Measurements from ENCODE around the gene DLK1.

Gene DLK1

DNA sequence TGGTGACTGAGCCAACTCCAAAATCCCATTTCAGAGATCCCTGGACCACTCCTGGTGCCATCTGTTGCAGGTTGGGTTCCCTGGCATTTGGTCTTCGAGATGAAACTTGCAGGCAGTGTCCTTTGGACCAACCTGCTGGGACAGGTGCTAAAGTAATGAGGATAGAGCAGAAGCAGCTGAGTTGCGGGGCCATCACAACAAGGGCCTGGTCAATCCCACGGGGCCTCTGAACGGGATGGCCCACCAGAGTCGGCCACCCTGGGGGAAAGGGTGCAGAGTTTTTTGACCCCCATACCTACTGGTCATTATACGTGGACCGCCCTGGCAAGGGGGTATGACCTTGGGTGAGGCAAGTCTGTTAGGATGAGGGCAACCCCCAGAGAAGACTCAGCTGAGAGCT, 39.3 kb downstream of the DLK1 start:
- no peak for DNase-seq

DNA sequence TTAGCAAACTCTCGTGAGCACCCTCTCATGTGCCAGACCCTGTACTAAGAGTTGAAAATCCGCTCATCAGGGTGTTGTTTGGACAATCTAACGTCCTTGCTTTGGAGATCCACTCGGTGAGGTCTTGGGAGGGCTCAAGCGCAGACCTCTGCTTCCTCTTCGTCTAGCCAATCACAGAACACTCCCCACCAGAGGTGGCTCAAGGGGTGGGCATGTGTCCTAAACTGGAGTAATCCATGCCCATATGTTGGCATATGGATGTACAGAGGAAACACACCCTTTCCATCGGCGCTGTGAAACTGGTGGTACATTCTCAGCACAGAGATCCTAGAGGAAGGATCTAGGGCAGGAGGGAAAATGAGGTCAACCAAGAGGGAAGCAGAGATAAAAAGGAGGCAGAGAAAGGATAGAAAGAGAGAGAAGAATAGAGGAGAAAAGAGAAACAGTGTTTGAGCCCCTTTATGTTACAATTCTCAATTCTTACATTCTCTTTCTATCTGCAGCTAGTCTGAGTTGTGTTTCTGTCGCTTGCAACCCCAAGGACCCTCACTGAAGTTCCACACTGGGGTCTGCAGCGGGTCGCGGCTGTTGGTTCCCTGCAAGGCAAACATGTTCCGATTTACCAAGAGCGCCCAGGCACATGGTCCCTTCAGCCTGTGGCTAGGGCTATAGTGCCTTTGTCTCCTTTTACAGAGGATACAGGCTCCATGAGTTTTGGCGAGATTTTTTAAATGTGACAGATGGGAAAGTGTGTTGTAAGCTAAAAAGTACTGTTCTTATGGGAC, 40.5 kb downstream of the DLK1 start:
- DNase-seq, result no peak

DNA sequence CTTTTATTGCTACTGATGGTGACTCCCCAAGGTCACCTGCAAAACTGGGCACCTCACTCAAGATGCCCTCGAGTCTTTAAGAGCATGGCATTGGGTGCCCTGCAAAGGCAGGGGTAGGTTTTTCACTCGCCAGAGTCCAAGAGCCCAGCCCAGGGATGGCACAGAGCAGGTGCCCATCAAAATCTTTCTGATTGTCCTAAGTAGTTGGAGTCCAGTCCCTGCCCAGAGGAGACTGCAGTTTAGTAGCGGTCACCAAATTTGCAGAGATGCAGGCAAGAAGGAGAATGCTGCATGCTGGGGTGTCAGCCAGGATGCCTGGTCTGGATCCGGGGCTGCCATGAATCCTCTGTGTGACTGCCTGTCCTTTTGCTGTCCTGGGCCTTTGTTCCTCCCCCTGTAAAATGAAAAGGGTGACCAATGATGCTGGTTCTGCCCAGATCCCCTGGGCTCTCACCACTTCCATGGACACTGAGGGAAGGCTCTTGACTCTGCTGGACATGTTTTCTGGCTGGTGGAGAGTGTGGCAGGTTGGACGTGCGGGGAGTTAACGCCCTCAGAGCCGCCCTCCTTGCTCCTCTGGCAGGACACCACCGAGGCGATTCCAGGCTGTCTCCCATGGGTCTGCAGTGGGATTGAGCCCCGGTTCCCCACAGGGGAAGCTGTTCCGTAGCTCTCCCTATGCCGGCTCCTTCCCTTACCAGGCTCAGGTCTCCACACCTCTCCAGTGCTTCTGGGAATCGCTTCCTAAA, 41.3 kb downstream of the DLK1 start:
- no peak for DNase-seq

DNA sequence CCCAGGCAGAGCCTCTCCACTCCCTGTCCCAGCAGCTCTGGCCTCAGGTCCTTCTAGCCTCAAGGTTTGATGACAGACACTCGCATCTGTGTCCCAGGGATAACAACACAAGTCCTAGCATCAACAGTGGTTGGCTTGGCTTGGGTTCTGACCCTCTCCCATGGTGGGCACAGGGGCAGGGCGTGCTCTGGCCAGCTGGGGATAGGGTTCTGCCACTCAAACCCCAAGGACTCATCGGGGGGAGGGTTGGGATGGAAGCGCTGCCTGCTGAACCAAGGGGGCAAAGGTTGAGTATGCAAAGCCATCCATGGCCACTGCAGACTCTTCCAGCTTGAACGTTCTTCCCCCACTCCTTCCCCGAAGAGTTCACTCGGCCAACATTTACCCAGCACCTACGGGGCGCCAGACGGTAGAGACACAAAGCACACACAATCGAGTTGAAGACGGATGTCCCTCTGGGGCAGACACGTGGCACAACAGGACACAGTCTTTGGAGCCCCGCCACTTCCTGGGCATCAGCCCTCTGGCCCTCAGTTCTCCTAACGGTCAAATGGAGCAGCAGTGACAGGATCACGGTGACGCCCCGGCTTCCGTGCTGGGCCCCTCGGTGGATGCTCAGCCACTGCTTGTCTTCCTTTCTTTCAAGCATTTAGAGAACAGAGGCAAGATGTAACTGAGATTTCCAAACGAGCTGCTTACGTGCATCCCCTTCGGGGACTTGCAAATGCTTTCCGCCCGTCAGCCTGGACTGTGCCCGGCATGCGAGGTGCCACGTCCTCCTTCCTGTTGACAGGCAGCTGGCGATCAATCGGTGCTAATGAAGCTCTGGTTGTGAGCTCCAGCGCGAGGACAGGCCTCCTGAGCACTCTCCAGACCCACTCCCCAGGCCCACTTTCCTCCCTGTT, 42.6 kb downstream of the DLK1 start:
- no peak for DNase-seq

DNA sequence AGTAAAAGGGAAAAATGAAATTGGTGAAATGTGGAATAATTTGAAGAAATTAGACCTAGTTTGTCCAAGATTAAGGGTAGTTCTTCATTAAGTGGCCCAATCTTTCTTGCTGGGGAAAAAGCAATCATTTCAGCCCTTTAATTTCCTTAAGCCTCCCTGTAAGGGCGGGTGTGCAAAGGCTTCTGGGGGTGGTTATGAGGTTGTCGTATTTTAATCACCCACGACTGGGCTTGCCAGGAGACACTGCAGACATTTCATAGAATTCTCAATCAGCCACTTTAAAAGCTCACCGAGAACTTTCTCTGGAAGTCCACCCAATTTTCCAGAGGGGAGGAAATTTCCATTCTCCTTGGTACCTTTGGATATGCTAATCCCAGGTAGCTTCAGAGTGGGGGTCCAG, 43.4 kb downstream of the DLK1 start:
- no peak for DNase-seq

DNA sequence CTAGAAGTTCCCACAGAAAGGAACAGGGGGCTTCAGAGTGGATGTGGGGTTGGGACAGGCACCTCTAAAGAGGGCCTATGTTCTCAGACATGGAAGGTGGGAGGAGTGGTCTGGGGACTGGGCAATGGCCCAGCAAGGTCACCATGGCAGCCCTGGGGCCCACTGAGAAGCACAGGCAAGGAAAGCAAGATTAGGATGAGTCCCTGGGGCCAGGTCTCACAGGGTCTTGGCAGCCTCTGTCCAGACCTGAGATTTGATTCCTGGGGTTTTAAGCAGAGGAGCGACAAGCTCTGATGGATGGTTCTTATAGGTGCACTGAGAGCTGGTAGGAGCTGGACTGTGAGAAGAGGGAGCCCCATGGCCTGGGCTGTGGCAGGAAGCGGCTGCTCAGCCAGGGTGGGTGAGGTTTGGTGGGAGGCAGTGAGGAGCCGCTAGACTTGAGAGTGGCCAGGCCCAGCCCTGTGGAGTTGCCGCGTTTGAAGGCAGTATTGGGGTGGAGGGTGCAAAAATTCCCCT, 44.0 kb downstream of the DLK1 start:
- DNase-seq, result no peak

DNA sequence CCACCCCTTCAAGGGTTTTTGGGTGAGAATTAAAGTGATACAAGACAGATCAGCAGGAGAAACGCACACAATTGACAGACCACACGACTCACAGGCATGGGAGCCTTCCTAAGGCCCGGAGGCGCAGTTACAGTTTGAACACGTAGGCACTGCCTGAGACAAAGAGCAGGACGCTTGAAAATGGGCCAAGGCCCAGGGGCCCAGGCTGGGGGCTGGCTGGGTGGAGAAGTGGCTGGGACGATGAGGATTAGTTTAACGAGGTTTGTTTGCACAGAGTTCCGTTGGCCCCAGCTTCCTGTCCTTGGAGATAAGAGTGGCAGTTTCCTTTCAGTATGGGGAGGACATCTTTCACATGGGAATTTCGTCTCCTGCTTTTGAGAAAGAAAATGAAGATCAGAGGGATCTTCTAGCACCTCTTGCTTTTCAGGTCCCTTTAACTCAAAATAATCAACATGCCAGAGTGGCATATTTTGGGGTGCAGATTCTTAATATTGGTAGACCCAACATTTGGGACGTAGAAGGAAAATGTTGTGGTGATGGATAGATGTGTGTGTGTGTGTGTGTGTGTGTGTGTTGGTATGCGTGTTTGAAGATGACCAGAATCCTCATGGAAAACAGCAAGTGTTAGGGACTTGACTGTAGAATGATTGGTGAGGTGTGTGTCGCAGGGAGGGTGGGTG, 44.6 kb downstream of the DLK1 start:
- no peak for DNase-seq

DNA sequence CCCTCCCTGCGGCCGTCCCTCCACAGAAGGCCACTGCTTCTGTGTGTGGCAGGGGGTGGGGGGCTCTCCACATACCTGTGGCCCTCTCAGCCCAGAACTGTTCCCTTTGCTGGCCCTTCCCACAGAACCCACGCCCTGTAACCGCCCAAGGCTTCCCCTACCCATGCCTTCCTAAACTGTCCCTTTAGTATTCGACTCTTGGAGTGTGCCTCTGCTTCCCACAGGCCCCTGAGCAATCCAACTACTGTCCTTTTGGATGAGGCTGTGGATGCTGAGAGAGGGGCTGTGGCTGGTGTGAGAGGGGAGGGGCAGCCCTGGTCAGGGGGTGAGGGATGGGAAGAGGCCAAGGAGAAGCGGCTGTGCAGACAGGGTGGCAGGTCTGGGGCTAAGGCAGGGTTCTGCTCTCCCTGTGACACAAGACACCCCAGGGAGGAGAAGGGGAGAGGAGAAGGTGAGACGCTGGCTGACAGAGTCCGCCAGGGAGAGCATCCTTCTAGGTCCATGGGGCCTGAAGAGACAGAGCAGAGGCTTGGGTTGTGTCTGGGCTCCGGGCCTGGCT, 46.0 kb downstream of the DLK1 start:
- no peak for DNase-seq

DNA sequence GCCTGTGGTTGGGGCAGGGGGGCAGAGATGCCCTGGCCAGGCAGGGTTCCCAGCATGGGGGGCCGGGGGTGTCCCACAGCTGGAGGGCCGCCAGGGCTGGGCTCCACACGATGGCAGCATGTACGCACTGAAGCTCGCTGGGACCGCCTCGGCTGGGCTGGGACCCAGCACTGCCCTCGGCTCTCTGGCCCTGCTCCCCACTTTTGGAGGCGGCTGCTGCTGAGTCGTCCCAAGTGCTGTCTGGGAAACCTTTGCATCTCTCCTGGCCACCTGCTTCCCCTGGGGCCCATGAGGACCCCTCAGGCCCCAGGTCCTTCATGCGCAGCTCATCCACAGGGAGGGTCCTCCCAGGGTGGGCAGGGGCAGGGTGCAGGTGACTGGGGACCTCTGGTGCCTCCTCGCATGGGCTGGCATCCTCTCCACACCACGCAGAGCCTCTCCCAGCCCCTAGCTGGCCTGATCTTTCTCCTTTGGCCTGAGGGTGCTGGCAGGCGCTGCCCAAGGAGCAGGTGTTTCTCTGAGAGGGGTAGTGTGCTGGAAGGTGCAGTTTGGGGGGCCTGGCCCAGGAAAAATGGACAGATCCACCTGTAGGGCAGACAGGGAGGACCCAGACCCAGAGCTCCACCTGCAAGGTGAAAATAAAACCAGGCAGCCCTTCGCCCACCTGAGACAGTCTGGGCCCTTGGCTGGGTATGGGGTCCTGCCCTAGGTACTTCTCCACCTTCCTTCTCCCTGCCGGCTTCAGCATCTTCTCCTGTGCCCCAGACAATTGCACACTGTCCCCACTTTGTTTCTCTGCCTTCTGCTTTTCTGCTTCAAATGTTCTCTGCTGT, 46.9 kb downstream of the DLK1 start:
- DNase-seq, result no peak

DNA sequence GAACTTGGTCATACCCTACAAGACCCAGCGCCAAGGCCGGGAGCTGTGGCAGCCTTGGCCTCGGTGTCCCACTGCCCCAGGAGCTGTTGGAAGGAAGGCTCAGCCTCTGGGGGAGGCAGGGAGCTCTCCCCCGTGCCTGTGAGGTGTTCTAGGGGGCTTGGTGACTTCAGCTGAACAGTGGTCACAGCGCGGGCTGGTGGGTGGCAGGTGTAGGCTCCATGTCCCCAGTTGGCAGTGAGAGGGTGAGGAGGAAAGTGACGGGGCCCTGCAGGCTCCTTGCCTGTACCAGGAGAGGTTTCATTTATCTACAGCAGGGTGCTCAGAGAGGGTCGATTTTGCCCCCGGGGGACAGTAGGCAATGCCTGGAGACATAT, 47.5 kb downstream of the DLK1 start:
- DNase-seq, result no peak

DNA sequence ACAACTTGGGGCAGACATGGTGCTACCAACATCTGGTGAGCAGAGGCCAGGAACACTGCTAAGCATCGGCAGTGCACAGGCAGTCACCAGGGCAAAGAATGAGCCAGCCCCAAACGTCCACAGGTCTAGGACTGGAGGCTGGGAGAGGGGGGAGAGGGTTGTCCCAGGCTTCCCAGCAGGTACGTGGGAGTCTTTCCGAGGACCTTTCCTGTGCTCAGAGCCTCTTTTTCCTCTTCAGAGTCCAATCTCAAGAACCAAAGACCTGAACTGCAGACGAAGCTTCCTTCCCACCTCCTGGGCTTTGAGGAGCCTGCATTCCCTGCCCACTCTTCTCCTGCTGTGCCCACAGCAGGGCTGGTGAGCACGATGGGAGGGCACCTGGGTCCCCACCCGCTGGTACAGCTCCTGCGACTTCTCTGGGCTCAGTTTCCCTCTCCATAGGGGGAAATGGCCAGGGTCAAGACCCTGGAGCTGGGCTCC, 48.7 kb downstream of the DLK1 start:
- DNase-seq, result no peak

DNA sequence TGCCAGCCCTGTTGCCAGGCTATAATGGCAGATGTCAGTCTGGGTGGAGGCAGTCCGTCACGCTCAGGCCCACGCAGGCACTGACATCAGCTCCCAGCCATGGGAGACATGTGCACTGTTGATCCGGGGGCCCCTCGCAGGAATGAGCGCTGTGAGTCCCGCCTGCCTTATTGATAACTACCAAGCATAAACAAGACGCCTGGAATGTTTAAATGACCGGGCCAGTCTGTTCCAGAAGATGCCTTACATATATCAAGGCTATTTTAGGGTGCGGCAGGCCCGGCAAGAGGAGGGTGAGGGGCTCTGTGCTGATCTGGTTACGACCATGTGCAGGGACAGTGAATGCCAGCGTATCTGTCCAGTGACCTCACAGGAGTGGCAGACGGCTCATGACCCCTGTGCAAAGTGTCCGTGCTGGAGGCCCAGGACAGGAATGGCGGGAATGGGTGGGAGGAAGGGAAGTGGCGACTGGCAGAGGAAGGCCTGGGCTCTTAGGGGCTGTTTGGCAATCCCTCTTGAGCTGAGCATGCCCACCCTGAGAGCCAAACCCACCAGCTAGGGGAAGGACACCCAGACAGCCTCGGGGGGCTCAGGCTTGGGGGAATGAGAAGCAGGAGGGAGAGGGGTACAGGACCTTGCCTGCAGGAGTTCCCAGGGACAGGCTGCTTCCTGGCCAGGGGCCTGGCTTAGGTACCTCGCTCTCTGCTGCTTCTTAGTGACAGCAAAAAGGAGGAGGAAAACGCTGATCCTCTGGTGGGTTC, 49.3 kb downstream of the DLK1 start:
- DNase-seq, result no peak

DNA sequence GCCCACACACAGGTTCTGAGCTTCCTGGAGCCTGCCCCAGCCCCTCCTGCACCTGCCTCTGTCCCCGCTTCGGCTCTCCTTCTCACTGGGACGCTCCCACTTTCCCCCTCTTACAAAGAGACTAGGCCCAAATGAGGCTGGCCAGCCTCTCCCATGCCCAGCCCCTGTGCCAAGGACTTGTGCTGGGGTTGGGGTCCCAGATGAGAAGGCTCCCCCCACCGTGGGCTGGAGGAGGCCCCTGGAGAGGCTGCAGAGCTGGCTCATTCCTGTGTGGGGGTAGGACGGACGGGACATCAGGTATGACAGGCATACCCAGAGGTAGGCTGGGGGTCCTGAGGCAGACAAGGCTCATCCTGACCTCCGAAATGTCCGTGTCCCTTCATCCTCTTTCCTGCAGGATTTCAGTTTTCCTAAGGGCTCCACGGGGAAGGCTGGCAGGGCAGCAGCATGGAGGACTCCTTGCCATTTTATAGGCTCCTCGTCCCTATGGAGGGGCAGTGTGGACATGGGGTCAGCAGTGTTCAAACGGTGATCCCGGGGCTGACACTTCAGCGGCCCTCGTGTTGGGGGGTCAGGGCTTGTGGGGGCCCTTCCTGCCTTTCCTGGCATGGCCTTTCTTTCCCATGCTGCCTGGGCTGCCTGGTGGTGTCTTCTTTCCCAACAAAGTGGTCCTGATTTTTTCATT, 50.1 kb downstream of the DLK1 start:
- DNase-seq, result no peak

DNA sequence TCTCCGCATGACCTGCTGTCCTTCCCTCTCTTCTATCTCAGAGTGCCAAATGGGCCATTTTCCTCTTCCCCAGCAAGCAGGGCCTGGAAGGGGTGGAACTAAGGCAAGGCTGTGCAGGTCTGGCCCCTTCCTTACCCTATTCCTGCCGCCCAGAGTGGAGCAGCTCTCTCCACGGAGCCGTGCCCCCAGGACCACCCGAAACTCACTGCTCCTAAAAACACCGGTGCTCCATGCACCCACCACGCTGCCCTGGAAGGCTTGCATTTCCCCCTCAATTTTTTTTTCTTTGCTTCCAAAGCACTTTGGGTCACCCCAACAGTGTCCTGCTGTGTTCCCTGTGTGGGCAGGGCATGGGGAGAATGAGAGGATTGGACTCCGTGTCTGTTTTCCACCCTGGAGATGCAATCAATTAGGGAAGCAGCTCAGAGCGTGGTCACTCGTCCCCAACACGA, 50.7 kb downstream of the DLK1 start:
- DNase-seq, result no peak

DNA sequence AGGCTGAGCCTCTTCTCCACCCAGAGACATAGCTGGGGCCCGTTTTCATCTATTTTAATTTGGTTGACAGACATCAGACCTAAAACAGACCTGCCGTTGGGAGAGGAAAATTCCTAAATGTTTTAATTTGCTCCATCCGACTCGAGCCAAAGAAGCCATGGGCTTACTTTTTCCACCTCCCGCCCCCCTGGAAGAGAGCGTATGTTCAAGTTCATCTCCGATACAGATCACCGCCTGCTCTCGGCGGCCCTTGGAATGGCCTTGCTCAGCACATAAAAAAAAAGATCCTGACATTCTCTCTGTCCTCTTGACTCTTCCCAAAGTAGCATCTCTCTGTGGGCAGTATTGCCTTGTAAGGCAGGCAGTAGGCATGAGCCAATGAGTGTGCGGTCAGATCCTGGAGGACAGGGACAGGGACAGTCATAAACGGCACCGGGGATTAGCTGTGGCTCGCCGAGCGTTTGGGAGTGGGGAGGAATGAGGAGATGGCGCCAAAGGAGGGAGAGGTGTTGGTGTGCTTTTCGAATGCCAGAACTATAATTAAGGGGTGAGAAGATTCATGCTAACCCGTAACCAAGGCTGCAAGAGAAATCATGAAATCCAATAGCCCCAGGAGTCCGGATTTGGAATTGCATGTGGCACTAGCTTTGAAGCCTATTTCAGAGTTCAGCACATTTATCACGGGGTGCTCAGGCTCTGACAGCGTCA, 51.3 kb downstream of the DLK1 start:
- no peak for DNase-seq

DNA sequence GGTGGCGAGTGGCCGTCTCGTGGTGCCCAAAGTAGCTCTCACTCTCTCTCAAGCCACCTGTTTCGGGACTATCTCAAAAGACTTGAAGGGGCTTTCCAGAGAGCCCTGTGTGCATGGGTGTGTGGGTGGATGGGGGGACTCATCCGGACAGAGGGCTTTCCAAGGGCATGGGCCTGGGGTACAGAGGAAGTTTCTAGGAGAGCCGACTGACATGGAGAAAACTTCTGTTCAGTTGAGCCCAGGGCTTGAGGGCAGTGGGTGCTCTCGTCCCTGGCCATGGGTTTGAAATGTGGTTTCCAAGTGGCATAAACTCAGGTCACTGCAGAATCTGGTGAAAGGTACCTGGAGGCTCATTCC, 51.8 kb downstream of the DLK1 start:
- DNase-seq, result no peak

DNA sequence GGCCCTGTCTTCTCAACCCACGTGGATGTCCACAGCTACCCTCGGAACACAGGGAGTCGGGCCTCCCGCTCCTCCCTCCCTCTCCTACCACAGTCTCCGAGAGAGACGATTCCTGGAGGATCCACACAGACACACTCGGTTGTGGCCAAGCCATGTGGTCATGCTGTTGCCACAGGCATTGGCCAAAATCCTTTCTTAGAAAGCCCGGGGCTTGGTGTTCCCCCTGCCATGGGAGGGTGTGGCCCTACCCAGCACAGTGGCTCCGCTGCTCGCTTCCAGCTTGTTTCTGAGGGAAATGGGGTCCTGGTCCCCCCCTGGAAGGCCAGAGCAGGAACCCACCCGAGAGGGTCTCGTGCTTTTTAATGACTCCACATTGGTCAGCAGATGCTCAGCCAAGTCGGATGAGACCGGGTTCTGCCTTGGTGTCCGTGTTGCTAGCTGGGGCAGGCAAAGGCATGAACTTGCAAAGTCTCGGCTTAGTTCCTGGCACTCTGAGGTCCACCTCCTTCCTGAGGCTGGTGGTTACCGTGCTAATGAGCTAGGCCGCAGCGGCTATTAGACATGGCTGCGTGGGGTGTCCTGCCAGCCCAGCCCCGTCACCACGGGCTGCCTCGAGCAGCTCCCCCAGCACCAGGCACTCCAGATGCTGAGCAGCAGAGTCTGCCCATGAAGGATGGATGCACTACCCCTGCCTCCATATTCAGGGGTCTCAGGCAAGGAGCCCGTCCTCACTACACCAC, 52.4 kb downstream of the DLK1 start:
- no peak for DNase-seq

DNA sequence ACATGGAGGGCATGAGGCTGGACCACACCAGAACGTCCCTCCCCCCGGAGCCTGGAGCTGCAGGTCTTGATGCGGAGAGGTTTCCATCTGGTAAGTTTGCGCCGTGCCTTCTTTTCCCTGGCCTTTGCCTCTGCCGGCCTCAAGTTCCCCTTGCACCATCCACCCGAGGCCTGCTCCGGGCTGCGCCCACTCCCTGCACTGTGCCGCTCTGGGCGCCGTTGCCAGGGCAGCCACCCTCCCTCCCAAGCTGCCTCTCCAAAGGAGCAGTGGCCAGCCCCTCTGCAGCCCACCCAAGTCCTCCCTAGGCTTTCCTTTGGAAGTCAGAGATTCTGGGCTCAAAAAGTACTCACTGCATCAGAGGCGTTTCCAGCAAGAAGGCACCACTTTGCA, 53.0 kb downstream of the DLK1 start:
- DNase-seq, result no peak

DNA sequence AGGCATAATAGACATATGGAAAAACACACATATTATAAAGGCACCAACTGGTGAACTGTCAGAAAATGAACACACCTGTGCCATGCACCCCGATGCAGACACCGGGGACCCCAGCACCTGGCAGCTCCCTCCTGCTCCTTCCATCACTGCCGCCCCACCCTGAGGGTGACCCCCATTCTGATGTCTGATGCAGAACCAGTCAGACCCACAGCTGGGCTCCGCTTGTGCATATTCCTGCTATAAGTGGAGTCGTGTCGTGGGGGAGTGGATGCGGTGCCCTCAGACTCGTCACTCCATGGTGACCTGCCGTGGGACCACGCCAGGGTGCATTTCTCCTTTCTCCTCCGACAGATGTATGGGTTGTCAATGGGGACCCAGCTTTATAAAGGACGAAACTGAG, 53.6 kb downstream of the DLK1 start:
- DNase-seq, result no peak

Data from activated CD4-positive, CD25-positive, alpha-beta regulatory T cell (primary cell).